Skeletal muscle tissue (tissue), 4 donors: ENCODE measurements around the gene DNAH17. TPM values are rescaled to one million over a fixed set of nuclear protein-coding genes. Genes with fewer than 3 reads are reported as not detected.

Experiments
- H3K27ac ChIP-seq: one replicate; pipeline ENCODE4 v1.7.0; 2013; ENCODE audit warnings: mild to moderate bottlenecking, low read depth, low read length, inconsistent platforms
- H3K27me3 ChIP-seq, 3 donors: one replicate each; pipeline ENCODE4 v1.7.0; 2013; ENCODE audit warnings: low read length in 3 of 3; ENCODE audit not compliant: control insufficient read depth in 3 of 3, insufficient read depth in 3 of 3
- H3K36me3 ChIP-seq, 3 donors: one replicate each; pipeline ENCODE4 v1.7.0; 2013; ENCODE audit warnings: low read length in 3 of 3; ENCODE audit not compliant: control insufficient read depth in 3 of 3, insufficient read depth in 3 of 3
- H3K4me1 ChIP-seq, 3 donors: one replicate each; pipeline ENCODE4 v1.7.0; 2013; ENCODE audit warnings: low read length in 3 of 3, mild to moderate bottlenecking in 3 of 3; ENCODE audit not compliant: control insufficient read depth in 3 of 3, insufficient read depth in 3 of 3
- H3K4me3 ChIP-seq, 3 donors: one replicate each; pipeline ENCODE4 v1.7.0; 2013; ENCODE audit warnings: low read length in 3 of 3
- H3K9ac ChIP-seq, 3 donors: one replicate each; pipeline ENCODE4 v1.7.0; 2013; ENCODE audit warnings: low read length in 3 of 3, mild to moderate bottlenecking in 3 of 3, moderate library complexity in 2 of 3, low read depth in 1 of 3
- H3K9me3 ChIP-seq, 3 donors: one replicate each; pipeline ENCODE4 v1.7.0; 2013; ENCODE audit warnings: low read length in 3 of 3; ENCODE audit not compliant: control insufficient read depth in 3 of 3
- total RNA-seq: library from RNA; depleted of rRNA; stranded (reverse); fragments of >200 nt; gene quantifications from one replicate; pipeline ENCODE4 v1.2.3, GENCODE V29; 2014
- donor health status: Osteomylitis.

DNAH17 gene
- total RNA-seq, 1 donor from 2014 or later = under 0.01 TPM

DNA sequence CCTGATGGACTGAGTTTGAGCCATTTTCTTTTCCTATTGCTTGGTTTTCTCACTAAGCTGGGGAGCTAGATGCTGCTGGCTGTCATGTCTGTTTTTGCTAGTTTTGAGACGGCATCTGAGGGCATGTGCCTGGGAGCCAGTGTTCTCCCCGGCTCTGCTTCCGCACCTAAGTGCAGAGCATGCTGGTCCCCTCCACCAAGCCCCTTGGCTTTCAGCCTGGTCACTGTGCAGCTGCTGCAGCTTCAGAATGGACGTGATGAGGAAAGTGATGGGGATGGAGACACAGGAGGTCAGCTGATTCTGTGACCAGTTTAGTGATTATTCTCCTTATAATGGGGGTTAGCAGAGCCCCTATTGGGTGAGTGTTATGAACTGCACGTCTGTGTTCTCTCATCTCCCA, 28.5 kb downstream of the DNAH17 start:
- Histone ChIP-seq H3K27ac (no peak overlapping the region), H3K4me3 (no peak overlapping the region), H3K9me3 (peaks cover 0 to 6% (median 4%) of the 10 kb centered on the region in 3 donors), H3K36me3 (no peaks in the 10 kb centered on the region), H3K4me1 (no peaks in the 10 kb centered on the region), H3K27me3 (no peaks in the 10 kb centered on the region), H3K9ac (no peak overlapping the region)

DNA sequence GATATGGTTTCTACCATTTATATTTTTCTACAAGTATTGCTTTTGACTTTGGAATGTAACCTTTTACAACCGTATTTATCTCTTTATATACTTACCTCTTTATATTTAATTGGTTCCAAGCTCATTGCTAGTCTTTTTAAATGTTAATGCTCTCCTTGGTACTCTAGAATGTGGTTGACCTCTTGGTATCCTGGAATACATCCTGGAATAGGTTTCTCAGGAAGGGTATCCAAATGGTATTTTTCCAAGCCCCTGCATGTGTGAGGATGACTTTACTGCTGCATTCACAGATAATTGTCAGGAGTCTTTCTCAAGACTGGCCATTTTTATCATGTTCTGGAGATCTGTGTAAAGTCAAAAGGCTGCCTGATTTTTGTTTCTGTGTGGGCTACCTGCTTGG, 30.2 kb downstream of the DNAH17 start:
- Histone ChIP-seq H3K4me3 (no peak overlapping the region), H3K27me3 (no peaks in the 10 kb centered on the region)

DNA sequence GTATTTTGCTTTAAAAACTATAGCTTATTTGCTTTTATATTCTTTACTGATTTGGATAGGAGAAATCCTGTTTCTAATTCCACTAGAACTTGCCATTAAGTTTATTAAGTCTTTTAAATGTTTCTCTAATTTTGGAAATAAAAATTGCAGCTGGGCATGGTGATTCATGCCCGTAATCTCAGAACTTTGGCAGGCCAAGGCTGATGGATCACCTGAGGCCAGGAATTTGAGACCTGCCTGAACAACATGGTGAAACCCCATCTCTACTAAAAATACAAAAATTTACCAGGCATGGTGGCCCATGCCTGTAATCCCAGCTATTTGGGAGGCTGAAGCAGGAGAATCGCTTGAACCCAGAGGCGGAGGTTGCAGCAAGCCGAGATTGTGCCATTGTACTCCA, 30.7 kb downstream of the DNAH17 start:
- H3K9me3 ChIP-seq = peaks cover 0 to 8% (median 4%) of the 10 kb centered on the region in 3 donors
- H3K4me1 ChIP-seq = no peaks in the 10 kb centered on the region
- no peak overlapping the region for H3K9ac ChIP-seq
- no peak overlapping the region for H3K4me3 ChIP-seq
- H3K36me3 ChIP-seq = no peaks in the 10 kb centered on the region
- no peaks in the 10 kb centered on the region for H3K27me3 ChIP-seq
- H3K27ac ChIP-seq = no peak overlapping the region

More for the DNA sequence above, 30.2 kb downstream of the DNAH17 start:
- peaks cover 0 to 8% (median 4%) of the 10 kb centered on the region in 3 donors for H3K9me3 ChIP-seq
- no peak overlapping the region for H3K27ac ChIP-seq
- no peak overlapping the region for H3K9ac ChIP-seq
- H3K4me1 ChIP-seq = no peaks in the 10 kb centered on the region
- no peaks in the 10 kb centered on the region for H3K36me3 ChIP-seq

DNA sequence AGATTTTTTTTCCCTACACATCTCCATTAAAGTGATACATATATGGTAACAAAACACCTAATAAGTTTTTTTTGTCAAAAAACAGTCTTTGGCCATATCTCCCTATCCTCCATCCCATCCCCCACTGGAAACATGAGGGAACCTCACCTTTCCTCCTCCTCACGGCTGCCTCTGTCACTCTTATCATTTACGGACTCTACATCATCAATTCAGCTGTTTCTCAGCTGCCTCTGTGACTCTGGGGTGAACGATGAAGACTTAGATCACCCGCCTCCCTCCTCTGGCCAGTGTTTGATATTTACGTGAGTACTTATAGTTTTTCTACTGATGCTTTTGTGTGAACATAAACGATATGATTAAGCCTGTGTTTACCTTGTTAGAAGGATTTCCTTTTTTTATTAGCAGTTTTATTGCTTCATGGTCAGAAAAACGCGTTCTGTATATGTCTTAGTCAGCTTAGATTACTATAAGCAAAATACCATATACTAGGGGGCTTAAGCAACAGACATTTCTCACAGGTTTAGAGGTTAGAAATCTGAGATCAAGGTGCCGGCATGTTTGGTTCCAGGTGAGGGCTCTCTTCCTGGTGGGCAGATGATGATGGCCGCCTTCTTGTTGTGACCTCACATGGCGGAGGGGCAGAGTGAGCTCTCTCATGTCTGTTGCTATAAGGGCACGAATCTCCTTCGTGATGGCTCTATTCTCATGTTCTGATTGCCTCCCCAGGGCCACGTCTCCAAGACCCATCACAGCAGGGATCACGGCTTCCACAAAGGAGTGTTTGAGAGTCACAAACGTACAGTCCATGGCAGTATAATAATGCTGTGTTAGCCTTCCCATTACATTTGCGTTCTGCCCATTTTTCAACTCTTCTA, 32.1 kb downstream of the DNAH17 start:
- Histone ChIP-seq H3K4me1 (no peaks in the 10 kb centered on the region), H3K27me3 (no peaks in the 10 kb centered on the region), H3K36me3 (no peaks in the 10 kb centered on the region), H3K4me3 (no peak overlapping the region), H3K9ac (no peak overlapping the region), H3K9me3 (peaks cover 0 to 4% (median 4%) of the 10 kb centered on the region in 3 donors), H3K27ac (no peak overlapping the region)

DNA sequence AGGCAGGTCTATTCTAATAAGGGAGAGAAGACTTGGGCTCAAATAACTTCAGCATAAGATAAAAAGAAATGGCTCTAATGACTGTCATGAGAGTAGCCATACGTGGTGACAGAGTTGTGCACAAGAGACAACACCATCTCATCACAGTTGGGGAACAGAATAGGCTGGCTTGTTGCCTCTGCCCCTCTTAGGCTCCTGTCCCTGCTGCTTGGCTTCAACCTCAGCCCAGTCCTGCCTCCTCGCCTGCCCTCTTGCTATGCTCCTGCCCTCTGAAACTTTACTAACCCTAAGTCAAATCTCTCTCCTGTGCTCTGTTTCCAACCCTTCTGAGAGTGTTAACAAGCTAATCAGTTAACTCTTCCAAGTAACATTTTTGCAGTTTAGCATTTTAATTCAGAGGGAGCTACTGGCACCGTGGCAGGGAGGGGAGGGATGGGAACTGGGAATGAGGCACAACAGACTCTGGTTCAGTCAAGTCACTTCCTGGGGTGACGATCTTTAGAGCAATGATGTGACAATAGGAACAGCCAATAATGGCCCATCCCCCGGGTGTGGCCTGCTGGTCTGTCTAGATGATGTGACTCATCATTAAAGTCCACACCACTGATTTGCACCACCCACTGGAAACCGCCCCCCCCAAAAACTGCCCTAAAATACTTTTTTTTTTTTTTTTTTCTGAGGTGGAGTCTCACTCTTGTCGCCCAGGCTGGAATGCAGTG, 35.5 kb downstream of the DNAH17 start:
- Histone ChIP-seq H3K4me1 (no peaks in the 10 kb centered on the region), H3K27ac (no peak overlapping the region), H3K9me3 (peaks cover 0 to 2% (median 0%) of the 10 kb centered on the region in 3 donors), H3K9ac (no peak overlapping the region), H3K36me3 (no peaks in the 10 kb centered on the region), H3K4me3 (no peak overlapping the region), H3K27me3 (no peaks in the 10 kb centered on the region)

DNA sequence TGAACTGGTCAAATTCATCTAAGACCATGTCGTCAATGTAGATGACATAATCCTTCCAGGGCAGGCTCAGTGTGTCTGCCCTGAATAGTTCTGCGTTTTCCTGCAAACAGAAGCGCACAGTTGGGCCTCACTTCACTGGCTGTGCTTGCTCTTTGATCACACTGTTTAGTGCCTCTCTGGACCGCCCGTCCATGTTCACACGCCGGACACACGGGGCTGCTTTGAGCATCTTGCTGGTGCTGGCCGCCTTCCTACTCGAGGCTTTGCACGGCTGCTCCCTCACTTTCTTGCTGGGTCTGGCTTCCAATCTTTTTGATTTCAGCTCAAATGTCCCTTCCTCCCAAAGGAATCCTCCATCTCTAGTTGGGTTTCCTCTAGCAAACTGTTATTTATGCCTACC, 37.4 kb downstream of the DNAH17 start:
- H3K9ac ChIP-seq = no peak overlapping the region
- H3K9me3 ChIP-seq = peaks cover 0 to 2% (median 0%) of the 10 kb centered on the region in 3 donors
- H3K27me3 ChIP-seq = peaks cover 0 to under 1% (median 0%) of the 10 kb centered on the region in 3 donors
- H3K36me3 ChIP-seq = no peaks in the 10 kb centered on the region
- no peak overlapping the region for H3K4me3 ChIP-seq
- no peaks in the 10 kb centered on the region for H3K4me1 ChIP-seq
- H3K27ac ChIP-seq = no peak overlapping the region

DNA sequence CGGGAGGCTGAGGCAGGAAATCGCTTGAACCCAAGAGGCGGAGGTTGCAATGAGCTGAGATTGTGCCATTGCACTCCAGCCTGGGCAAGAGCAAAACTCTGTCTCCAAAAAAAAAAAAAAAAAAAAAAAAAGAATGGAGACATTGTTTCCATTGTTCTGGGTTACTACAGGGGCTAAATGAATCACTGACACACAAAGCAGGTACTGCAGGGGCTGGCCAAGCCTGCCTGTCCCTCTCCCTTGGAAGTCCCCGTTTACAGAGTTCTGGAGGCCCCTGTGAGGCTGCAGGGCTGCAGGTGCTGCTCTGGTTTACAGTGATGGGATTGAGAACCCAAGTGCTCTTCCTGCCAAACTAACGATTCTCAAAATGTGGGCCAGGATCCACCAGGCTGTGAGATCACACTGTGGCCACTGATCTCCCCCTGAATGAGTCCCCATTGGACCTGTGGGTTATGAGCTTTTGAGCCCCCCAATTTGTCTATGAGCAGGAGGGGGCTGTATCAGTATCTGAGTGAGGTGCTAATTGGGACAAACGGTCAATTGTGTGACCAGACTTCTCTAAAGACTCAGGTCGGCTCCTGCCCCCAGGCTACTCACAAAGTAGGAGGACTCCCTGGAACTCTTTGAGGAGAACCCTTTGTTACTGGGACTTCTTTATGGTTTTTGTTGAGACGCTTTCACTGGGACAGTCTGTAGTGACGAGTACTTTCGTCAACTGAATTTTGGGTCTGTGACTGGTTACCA, 39.0 kb downstream of the DNAH17 start:
- no peak overlapping the region for H3K27ac ChIP-seq

DNA sequence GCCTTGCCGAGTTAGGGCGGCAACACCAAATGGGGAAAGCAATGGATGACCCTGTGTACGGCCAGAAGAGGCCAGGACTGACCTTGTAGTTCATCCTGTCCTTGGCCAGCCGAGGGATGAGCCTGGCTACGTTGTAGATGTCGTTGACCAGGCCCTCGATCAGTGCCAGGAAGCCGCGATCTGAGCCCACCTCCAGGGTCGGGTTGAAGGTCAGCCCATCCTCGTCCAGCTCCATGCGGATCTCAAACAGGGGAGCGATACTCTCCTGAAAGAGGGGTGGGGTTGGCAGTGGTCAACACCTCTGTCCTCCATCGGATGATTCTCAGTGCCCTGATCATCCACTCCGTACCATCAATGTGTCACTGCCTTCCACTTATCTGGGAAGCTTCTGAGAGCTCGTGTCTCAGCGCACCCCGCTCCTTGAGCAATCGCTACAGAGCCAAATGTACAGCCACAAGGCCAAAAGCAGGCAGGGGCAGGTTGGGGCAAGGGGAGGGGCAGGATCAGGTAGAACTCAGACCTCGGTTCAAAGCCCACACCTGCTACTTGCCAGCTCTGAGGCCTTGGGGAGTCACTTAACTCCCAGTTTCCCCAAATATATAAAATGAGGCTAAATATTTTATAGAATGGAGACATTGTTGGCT, 39.9 kb downstream of the DNAH17 start:
- Histone ChIP-seq H3K9ac (no peak overlapping the region), H3K4me3 (no peak overlapping the region), H3K36me3 (no peaks in the 10 kb centered on the region), H3K27me3 (peaks cover 0 to 2% (median 0%) of the 10 kb centered on the region in 3 donors), H3K27ac (no peak overlapping the region), H3K4me1 (no peaks in the 10 kb centered on the region), H3K9me3 (no peaks in the 10 kb centered on the region)

More for the DNA sequence above, 39.0 kb downstream of the DNAH17 start:
- Histone ChIP-seq H3K4me3 (no peak overlapping the region), H3K9me3 (peaks cover 0 to 2% (median 0%) of the 10 kb centered on the region in 3 donors), H3K9ac (no peak overlapping the region), H3K4me1 (no peaks in the 10 kb centered on the region), H3K27me3 (peaks cover 0 to 2% (median 0%) of the 10 kb centered on the region in 3 donors), H3K36me3 (no peaks in the 10 kb centered on the region)

DNA sequence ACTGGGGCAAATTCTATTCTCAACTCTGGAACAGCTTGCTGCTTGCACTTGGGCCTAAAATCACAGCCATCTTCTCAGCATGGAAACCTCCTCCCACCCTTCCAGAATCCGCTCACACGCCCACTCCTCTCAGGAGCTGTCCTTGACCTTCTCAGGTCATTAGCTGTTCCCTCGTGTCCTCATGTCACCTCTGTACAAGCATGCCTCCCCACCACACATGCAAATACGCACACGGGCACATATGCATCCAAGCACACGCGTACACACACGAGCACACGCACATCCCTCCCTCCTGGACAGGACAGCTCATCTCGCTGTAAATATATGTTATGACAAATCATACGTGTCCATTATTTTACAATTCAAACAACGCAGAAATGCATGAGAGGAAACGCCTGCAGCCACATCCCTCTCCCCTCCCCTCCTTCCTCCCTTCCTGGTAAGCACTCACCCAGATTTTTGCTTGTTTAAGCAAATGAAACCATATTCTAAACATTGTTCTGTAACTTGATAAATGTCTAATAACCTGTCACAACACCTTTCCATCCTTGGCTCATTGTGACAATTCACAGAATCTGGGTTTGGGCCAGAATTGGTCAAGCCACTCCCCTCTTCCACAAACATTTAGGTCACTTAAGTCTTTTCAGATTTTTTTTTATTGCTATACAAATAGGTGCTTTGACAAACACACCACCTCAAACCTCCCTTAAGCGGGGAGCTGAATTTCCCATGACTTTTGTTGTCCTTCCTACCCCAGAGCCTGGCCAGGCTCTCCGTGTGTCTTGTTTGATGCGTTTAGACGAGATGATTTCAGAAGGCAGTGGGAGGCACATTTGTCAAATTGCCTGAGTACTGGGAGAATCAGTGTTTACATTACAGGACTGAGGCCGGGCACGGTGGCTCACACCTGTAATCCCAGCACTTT, 41.7 kb downstream of the DNAH17 start:
- Histone ChIP-seq H3K27me3 (peaks cover 0 to 2% (median 0%) of the 10 kb centered on the region in 3 donors), H3K36me3 (no peaks in the 10 kb centered on the region), H3K9ac (no peak overlapping the region), H3K4me3 (no peak overlapping the region), H3K27ac (no peak overlapping the region), H3K9me3 (no peaks in the 10 kb centered on the region), H3K4me1 (no peaks in the 10 kb centered on the region)
